Activated CD4-positive, alpha-beta memory T cell treated with anti-CD3 and anti-CD28 coated beads for 36 hours (primary cell): ENCODE data around the gene KREMEN2. TPM values are rescaled to one million over a fixed set of nuclear protein-coding genes. Genes with fewer than 3 reads are reported as not detected.

Source experiments
- CTCF ChIA-PET: fragments of 350-600 bp; sonication (Branson Sonifier 250); formaldehyde crosslinking; loops from one replicate; lab custom pipeline; 2021; ENCODE audit warnings: antibody characterized with exemption, inconsistent platforms; lab: Charles Lee
- POLR2A ChIA-PET: fragments of 350-600 bp; sonication (Branson Sonifier 250); formaldehyde crosslinking; loops from one replicate; lab custom pipeline; 2021; ENCODE audit warnings: antibody characterized with exemption; lab: Charles Lee
- DNase-seq: peaks from one replicate; pipeline ENCODE4 v3.0.0-alpha.2; 2020
- H3K27ac Mint-ChIP-seq: one replicate; pipeline ENCODE4 v1.8.0; 2021; ENCODE audit warnings: mixed read lengths
- H3K27me3 Mint-ChIP-seq: one replicate; pipeline ENCODE4 v1.8.0; 2021; ENCODE audit warnings: mixed read lengths
- H3K36me3 Mint-ChIP-seq: one replicate; pipeline ENCODE4 v1.8.0; 2021; ENCODE audit warnings: mixed read lengths
- H3K4me1 Mint-ChIP-seq: one replicate; pipeline ENCODE4 v1.8.0; 2021; ENCODE audit warnings: low read depth, mixed read lengths
- H3K4me3 Mint-ChIP-seq: one replicate; pipeline ENCODE4 v1.8.0; 2021; ENCODE audit warnings: mild to moderate bottlenecking, mixed read lengths
- H3K9me3 Mint-ChIP-seq: one replicate; pipeline ENCODE4 v1.8.0; 2021; ENCODE audit warnings: mixed read lengths
- intact Hi-C: fragments of 100-400 bp; cut with micrococcal nuclease; formaldehyde crosslinking; loops from one replicate; pipeline ENCODE4 v1.15.1; 2023
- total RNA-seq, 2 experiments: library from RNA; stranded (reverse); gene quantifications; one replicate each; pipeline ENCODE4 v1.2.3, GENCODE V29; 2021

Gene KREMEN2
- total RNA-seq, 2 experiments from 2014 or later: not detected

DNA sequence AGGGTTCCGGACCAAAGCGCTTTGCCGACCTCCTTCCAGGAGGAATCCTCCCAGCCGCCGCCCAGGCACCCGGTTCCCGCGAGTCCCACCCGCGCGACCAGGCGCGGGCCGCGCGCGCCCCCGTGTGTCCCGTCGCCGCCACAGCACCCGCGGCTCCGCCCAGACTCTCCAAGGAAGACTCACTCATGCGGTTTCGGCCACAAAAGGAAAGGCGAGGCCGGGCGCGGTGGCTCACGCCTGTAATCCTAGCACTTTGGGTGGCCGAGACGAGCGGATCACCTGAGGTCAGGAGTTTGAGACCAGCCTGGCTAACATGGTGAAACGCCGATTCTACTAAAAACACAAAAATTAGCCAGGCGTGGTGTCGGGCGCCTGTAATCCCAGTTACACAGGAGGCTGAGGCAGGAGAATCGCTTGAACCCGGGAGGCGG lies 19.6 kb downstream of the KREMEN2 start:
- peaks cover 13% of the 10 kb centered on the region for H3K4me1 Mint-ChIP-seq
- no peaks in the 10 kb centered on the region for H3K27me3 Mint-ChIP-seq
- ChIA-PET CTCF (interaction anchor here (0.8 to 1.6 kb wide), 4 partner anchors 12 to 48 kb away, joined by 3 to 4 read pairs (median 4); no protein-coding TSS in a partner anchor), POLR2A (interaction anchor here (1.5 kb wide), 1 partner anchor 13 kb away, joined by 3 read pairs; no protein-coding TSS in a partner anchor)
- no peaks in the 10 kb centered on the region for H3K9me3 Mint-ChIP-seq
- peaks cover 7% of the 10 kb centered on the region for H3K36me3 Mint-ChIP-seq
- intact Hi-C loops: loop anchor here (5.0 kb wide), 1 partner anchor 76 kb away; no protein-coding TSS in a partner anchor
- H3K27ac Mint-ChIP-seq: no peak overlapping the region
- DNase-seq: peak; percentile 89
- peak overlapping the region; percentile 29 for H3K4me3 Mint-ChIP-seq

DNA sequence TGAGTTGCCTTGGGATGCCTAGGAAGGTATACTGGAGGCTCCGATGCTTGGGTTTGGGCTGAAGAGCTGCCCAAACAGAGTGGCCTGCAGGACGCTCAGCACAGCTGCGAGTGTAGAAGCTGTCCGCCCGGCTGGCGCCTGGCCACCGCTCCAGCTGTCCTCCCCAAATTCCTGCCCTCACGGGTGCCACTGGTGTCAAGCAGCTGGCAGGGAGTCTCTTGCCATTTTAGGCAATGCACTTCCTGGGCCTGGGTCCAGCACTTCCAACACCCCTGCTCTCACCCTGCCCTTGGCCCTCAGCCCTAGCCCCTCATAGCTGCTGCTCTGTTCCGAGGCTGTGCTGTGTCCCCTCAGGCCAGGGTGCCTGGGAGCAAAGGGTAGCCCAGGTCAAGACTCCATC lies 21.4 kb downstream of the KREMEN2 start:
- ChIA-PET POLR2A (no interaction called here), CTCF (interaction anchor here (0.5 to 1.8 kb wide), 3 partner anchors 24 to 144 kb away, joined by 4 to 7 read pairs (median 5); no protein-coding TSS in a partner anchor)
- Mint-ChIP-seq H3K36me3 (no peaks in the 10 kb centered on the region), H3K4me3 (no peak overlapping the region), H3K27me3 (peaks cover under 1% of the 10 kb centered on the region), H3K9me3 (no peaks in the 10 kb centered on the region), H3K4me1 (peaks cover 8% of the 10 kb centered on the region), H3K27ac (no peak overlapping the region)
- DNase-seq: no peak
- intact Hi-C loops: no loop called here

DNA sequence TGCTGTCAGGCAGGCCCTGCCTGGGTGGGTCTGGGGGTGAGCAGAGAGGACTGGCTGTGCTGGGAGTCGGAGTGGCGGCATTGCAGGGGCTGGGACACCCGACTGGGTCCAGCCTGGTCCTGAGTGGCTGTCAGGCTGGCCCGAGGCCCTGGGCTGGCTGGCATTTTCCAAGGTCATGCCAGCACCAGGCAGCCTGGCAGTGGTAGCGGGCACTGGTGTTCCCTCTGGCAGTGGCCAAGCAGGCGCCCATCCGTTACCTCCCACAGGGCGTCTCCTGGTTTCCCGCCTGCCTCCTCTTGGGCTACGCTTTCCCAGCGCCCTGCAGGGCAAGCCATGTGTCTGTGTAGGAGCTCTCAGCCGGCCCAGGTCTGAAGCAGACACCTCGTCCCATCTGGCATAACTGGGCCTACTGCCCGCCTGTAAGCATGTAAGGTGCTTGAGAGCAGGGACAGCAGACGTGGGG lies 21.8 kb downstream of the KREMEN2 start:
- Mint-ChIP-seq H3K36me3 (no peaks in the 10 kb centered on the region), H3K4me1 (peaks cover 6% of the 10 kb centered on the region), H3K27me3 (peaks cover 2% of the 10 kb centered on the region), H3K9me3 (no peaks in the 10 kb centered on the region), H3K4me3 (no peak overlapping the region), H3K27ac (no peak overlapping the region)
- intact Hi-C loops: no loop called here
- DNase-seq: no peak
- ChIA-PET CTCF (interaction anchor here (0.5 to 1.8 kb wide), 2 partner anchors 25 to 46 kb away, joined by 5 to 7 read pairs; no protein-coding TSS in a partner anchor), POLR2A (no interaction called here)

DNA sequence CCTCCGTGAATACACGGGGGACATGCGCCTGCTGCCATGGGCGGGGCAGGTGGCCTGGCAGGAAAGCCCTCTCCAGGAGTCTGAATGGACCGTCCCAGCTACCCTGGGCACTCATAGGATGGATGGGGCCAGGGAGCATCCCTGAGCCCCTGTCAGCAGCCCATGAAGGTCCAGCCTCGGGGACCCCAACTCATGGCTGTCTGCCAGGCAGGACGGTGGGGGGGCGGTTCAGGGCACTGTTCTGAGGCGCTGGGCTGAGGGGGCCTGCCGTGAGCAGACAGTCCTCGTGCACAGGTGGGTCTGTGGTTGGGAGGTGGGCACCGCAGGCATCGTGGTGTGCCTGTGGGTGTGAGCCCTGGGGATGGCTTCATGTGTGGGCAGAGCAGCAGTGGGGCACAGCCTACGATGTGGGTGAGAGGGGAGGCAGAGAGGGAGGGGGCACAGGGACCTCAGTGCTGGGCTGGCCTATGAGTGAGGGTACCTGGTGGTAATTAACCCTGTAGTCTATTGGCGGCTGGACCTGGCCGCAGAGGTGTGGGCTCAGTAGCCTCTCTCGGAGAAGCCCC lies 22.6 kb downstream of the KREMEN2 start:
- H3K9me3 Mint-ChIP-seq: no peaks in the 10 kb centered on the region
- no peak overlapping the region for H3K27ac Mint-ChIP-seq
- no peak for DNase-seq
- H3K36me3 Mint-ChIP-seq: no peaks in the 10 kb centered on the region
- intact Hi-C loops: no loop called here
- no peak overlapping the region for H3K4me3 Mint-ChIP-seq
- H3K4me1 Mint-ChIP-seq: peaks cover 5% of the 10 kb centered on the region
- ChIA-PET CTCF (no interaction called here), POLR2A (no interaction called here)
- H3K27me3 Mint-ChIP-seq: peaks cover 2% of the 10 kb centered on the region

DNA sequence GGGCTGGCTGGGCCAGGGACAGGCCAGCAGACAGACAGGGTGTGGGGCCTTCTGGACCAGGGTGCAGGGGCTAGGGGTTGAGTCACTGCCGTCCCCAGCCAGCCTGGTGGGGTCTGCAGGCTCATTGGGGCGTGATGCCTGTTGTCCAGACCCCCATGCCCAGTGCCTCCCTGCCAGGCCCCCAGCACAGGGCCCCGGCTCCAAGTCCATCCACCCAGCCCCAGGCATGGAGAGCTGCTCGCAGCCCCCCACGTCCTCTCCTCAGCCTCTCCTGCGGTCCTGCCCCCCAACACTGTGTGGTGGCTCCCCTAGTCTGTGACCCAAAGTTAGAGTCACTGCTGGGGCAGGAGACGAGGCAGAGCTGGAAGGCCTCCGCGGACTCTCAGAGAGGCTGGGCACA lies 23.2 kb downstream of the KREMEN2 start:
- DNase-seq: no peak
- no peaks in the 10 kb centered on the region for H3K9me3 Mint-ChIP-seq
- H3K36me3 Mint-ChIP-seq: no peaks in the 10 kb centered on the region
- H3K27ac Mint-ChIP-seq: no peak overlapping the region
- ChIA-PET POLR2A (no interaction called here), CTCF (no interaction called here)
- intact Hi-C loops: no loop called here
- no peak overlapping the region for H3K4me3 Mint-ChIP-seq
- H3K4me1 Mint-ChIP-seq: peaks cover 4% of the 10 kb centered on the region
- H3K27me3 Mint-ChIP-seq: peaks cover 2% of the 10 kb centered on the region

DNA sequence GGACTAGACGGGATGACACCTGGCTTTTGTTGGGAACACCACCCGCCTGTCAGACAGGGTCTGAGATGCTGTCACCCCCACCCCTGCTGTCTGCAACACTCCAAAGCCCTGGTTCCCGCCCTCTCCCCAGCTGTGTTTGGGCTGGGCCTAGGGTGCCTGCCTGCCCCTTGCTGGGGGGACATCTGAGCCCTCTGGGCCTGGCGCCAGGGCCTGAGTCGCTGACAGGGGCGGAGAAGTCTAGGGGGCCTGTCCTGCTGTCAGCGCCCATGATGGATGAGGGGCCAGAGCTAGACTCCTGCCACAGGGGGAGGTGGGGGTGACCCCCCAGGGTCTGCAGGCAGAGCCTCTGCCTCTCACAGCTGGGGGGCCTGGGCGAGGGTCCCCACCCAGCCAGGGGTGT lies 23.8 kb downstream of the KREMEN2 start:
- H3K4me3 Mint-ChIP-seq: no peak overlapping the region
- no peaks in the 10 kb centered on the region for H3K36me3 Mint-ChIP-seq
- H3K4me1 Mint-ChIP-seq: peaks cover 4% of the 10 kb centered on the region
- no peak overlapping the region for H3K27ac Mint-ChIP-seq
- no peaks in the 10 kb centered on the region for H3K9me3 Mint-ChIP-seq
- H3K27me3 Mint-ChIP-seq: peaks cover 2% of the 10 kb centered on the region
- CTCF ChIA-PET: interaction anchor here (0.9 kb wide), 1 partner anchor 41 kb away, joined by 4 read pairs; no protein-coding TSS in a partner anchor
- POLR2A ChIA-PET: no interaction called here
- intact Hi-C loops: no loop called here
- no peak for DNase-seq

DNA sequence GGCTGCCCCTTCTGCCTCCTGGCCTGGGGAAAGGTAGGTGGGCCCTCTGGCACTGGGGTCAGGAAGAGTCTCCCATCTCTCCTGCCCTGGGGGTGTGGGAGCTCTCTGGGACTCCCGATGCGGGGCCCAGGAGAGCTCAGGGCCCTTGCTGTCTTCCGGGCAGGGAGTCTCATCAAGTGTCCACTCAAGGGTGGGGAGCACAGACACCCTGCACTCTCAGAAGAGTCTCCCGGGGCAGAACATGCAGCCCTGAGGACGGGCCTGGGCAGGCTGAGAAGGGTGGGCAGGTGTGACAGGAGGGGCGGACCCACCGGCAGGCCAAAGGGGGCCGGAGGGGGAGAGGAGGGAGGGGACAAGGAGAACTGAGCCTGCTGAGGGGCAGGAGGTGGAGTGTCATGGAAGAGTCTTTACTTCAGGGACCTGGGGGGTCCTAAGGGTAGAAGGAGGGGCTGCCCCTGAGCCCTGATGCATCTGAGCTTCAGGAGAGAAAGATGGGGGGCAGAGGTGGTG lies 24.6 kb downstream of the KREMEN2 start:
- POLR2A ChIA-PET: no interaction called here
- Mint-ChIP-seq H3K27me3 (peaks cover 2% of the 10 kb centered on the region), H3K4me3 (no peak overlapping the region), H3K27ac (no peak overlapping the region), H3K4me1 (peaks cover 4% of the 10 kb centered on the region), H3K9me3 (no peaks in the 10 kb centered on the region), H3K36me3 (no peaks in the 10 kb centered on the region)
- intact Hi-C loops: no loop called here
- CTCF ChIA-PET: interaction anchor here (0.9 kb wide), 1 partner anchor 40 kb away, joined by 4 read pairs; no protein-coding TSS in a partner anchor
- DNase-seq: no peak

DNA sequence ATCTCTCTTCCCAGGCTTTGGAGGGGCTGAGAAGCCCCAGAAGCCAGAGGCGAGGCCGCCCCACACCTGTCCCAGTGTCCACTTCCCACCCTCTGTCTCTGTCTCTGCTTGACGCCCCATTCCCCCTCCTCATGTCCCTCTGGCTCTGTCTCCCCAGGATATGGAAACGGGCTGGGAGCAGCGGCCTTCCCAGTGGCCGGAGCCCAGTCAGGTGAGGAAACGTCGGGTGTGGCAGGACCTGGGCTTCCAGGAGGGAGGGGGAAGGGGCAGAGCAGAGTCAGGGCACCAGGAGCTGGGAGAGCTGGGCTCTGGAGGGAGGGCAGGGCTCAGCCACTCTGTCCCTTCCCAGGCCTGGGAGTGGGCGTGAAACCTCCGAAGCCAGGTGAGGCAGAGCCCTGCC lies 26.8 kb downstream of the KREMEN2 start:
- intact Hi-C loops: no loop called here

DNA sequence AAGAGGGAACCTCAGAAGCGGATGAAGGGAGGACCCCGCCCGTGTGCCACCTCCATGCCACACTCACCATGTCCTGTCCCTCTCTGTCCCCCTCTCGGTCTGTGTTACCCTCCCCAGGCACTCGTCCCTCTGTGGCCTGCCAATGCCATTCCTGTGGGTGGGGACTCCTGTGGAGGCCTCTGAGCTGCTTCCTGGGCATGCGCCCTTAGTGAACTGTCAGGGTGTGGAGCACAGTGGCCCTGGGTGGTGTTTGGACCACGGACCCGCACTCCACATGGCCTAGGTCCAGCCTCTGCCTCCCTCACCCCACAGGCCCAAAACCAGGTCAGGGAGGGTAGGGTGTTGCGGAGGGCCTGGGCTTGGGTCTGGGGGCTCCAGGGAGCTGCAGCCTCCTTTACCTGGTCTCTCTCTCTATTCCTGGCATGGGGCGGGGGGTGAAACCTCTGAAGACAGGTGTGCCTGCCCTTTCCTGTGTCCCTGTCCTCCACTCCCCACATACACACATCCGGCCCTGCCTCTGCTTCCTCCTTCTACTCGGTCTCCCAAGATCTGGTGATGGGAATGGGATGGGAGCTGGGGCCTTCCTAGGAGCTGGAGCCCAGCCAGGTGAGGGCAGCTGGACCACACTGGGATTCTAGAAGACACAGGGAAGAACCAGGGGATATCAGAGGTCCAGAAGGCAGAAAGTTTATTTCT lies 27.6 kb downstream of the KREMEN2 start:
- no peaks in the 10 kb centered on the region for H3K36me3 Mint-ChIP-seq
- no peak for DNase-seq
- no peaks in the 10 kb centered on the region for H3K4me1 Mint-ChIP-seq
- H3K9me3 Mint-ChIP-seq: no peaks in the 10 kb centered on the region
- ChIA-PET CTCF (no interaction called here), POLR2A (no interaction called here)
- intact Hi-C loops: no loop called here
- peaks cover 2% of the 10 kb centered on the region for H3K27me3 Mint-ChIP-seq
- H3K27ac Mint-ChIP-seq: no peak overlapping the region
- H3K4me3 Mint-ChIP-seq: no peak overlapping the region

More for the DNA sequence above, 26.8 kb downstream of the KREMEN2 start:
- no peak overlapping the region for H3K27ac Mint-ChIP-seq
- H3K27me3 Mint-ChIP-seq: peaks cover 2% of the 10 kb centered on the region
- no peaks in the 10 kb centered on the region for H3K4me1 Mint-ChIP-seq
- POLR2A ChIA-PET: no interaction called here
- H3K4me3 Mint-ChIP-seq: no peak overlapping the region
- H3K9me3 Mint-ChIP-seq: no peaks in the 10 kb centered on the region
- CTCF ChIA-PET: no interaction called here
- DNase-seq: no peak
- H3K36me3 Mint-ChIP-seq: no peaks in the 10 kb centered on the region

DNA sequence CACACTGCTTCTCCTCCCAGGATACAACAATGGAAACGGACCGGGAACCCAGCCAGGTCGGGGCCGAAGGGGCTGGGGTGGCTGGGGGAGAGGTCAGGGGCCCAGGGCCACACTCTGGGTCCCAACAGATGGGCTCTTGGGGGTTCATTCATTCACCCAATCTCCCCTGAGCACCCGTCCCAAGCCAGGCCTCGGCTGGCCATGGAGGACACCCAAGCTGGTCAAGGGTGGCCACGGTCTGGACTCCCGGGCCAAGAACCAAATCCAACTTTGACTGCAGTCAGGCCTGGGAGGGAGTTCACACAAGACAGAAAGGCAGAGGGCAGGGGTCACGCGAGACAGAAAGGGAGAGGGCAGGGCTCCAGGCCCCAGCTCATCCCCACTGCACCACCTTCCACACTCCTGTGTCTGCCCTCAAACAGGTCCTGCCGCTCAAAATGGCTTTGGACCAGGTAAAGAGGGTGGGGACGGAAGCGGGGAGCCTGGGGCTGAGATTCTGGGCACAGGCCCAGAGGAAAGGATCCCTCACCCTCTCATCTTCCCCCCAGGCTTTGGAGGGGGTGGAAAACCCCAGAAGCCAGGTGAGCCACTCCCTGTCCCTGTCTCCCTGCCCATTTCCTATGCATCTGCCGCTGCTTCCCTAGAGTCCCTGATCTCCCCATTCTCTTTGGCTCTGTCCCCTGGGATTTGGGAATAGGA lies 28.5 kb downstream of the KREMEN2 start:
- Mint-ChIP-seq H3K36me3 (no peaks in the 10 kb centered on the region), H3K4me3 (no peak overlapping the region), H3K4me1 (no peaks in the 10 kb centered on the region), H3K27ac (no peak overlapping the region), H3K9me3 (no peaks in the 10 kb centered on the region), H3K27me3 (peaks cover 2% of the 10 kb centered on the region)
- intact Hi-C loops: no loop called here
- CTCF ChIA-PET: interaction anchor here (1.3 kb wide), 1 partner anchor 39 kb away, joined by 3 read pairs; no protein-coding TSS in a partner anchor
- POLR2A ChIA-PET: no interaction called here
- DNase-seq: no peak

DNA sequence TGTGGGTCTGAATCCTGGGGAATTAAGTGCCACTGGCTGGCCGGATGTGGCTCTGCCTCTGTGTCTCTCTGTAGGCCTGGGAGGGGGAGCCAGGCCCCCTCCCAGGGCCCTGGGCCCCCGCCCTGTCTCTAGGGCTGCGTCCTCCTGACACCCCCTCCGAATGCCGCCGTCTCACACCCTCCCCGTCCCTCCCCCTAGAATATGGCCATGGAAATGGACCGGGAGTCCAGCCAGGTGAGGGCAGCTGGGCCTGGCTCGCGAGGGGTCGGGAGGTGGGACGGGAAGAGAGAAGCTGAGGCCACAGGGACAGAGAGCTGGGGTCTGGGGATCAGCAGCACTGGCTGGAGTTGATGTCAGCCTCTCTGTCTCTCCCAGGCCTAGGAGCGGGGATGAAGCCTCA lies 32.2 kb downstream of the KREMEN2 start:
- no peak for DNase-seq
- Mint-ChIP-seq H3K27ac (no peak overlapping the region), H3K4me3 (no peak overlapping the region), H3K27me3 (peaks cover 4% of the 10 kb centered on the region), H3K36me3 (no peaks in the 10 kb centered on the region), H3K4me1 (no peaks in the 10 kb centered on the region), H3K9me3 (no peaks in the 10 kb centered on the region)
- POLR2A ChIA-PET: no interaction called here
- intact Hi-C loops: no loop called here
- CTCF ChIA-PET: interaction anchor here (1.4 kb wide), 1 partner anchor 35 kb away, joined by 4 read pairs; no protein-coding TSS in a partner anchor

DNA sequence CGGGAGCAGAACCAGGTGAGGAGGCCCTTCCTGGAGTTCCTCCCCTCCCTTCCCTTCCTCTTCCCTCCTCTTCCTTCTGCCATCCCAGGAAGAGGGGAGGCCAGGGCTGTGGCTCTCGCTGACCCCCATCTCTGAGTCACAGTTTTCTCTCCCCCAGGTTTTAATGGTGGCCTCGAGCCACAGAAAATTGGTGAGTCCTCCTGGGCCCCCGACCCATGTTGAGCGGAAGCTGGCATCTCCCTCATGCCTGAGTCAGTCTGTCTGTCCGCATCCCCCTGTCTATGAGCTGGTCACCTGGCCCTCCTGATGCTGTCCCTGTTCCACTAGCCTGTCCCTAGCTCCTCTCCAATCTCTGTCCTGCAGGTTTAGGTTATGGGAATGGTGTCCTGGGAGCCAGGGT lies 35.9 kb downstream of the KREMEN2 start:
- H3K4me1 Mint-ChIP-seq: peaks cover 3% of the 10 kb centered on the region
- no peaks in the 10 kb centered on the region for H3K9me3 Mint-ChIP-seq
- POLR2A ChIA-PET: no interaction called here
- intact Hi-C loops: no loop called here
- CTCF ChIA-PET: interaction anchor here (14.6 kb wide), 1 partner anchor 26 kb away, joined by 412 read pairs; the partner anchor contains the start of genes CLDN6, HCFC1R1, THOC6 and TNFRSF12A
- H3K27me3 Mint-ChIP-seq: peaks cover 4% of the 10 kb centered on the region
- no peak overlapping the region for H3K27ac Mint-ChIP-seq
- no peaks in the 10 kb centered on the region for H3K36me3 Mint-ChIP-seq
- no peak overlapping the region for H3K4me3 Mint-ChIP-seq
- no peak for DNase-seq
